ENCODE results near the gene GGN.
"Not testable (repeated sequence)": the region's sequence is repeated elsewhere in the genome, so short reads cannot be mapped to it uniquely, and the experiment has no call there.

GGN gene

DNA sequence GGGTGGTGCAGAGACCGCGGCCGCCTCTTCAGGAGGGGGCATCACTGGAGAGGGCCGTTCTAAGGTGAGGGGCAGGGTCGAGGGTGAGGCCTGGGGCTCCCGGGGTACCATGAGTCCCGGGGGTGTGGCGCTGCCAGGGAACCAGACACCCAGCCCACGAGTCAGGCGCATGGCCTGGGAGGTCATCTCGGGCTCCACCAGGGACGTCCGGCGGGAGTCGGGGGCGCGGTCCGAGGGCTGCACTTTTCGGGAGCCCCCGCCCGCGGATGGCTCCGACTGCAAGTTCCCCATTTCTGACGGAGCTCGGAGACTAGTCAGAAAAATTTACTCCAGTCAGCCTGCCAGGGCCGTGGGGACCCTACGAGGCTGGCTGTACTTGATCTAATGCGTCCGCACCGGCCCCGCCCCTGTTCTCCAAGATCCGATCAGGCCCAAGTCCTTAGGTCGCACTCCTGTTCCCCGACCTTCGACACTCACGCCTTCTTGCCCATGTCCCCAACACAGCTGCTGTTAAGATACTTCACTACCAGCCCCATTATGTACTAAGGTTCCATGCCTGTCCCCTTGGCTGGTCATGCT lies 774 bp downstream of the GGN start:
- no peak for DNase-seq

DNA sequence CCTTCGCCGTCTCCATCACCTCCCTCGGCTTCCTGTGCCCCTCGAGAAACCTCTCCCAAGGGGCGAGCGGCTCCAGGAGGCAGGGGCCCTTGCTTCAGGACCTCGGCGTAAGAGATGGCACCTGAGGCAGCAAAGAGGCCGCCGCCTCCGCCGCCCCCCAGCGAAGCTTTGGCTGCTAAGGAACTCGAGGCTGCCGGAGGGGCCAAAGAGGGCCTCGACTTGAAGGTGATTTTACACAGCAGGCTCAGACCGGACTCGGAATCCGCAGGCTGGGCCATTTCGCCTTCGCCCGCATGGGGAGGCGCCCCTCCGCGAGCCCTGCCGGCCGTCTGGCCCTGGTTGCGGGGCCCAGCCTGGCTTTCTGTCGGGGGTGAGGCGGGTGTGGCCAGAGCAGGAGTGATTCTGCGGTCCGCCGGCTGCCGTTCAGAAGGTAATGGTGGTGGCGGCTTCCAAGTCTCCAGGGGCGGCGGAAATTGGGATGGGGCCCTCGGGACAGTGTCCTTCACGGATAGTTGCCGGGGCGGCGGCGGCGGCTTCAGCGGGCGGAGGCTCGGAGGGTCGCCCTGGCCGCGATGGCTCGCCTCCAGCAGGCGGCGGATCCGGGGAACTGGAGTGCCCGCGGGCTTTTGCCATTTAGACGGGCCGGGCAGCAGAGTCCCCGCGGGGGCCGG lies 1.4 kb downstream of the GGN start:
- no peak for DNase-seq

DNA sequence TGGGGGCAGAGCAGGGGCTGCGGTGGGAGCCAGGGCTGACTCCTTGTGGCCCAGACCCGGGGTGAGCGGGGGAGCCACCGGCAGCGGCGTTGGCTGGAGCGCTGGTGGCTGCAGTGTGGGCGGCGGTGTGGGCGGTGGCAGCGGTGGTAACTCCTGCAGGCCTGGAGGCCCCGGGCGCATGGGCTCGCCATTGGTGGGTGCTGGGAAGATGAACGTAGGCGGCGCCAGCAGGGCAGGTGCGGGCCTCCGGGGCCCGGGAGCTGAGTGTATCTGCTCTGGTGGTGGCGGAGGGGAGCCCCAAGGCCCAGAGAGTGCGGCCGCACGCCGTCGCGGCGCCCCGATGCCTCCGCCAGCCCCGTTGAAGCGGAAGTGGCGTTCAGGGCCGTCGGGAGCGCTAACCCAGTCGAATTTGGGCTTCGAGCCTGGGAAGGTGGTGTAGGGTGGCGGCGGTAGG lies 2.0 kb downstream of the GGN start:
- DNase-seq = no peak

DNA sequence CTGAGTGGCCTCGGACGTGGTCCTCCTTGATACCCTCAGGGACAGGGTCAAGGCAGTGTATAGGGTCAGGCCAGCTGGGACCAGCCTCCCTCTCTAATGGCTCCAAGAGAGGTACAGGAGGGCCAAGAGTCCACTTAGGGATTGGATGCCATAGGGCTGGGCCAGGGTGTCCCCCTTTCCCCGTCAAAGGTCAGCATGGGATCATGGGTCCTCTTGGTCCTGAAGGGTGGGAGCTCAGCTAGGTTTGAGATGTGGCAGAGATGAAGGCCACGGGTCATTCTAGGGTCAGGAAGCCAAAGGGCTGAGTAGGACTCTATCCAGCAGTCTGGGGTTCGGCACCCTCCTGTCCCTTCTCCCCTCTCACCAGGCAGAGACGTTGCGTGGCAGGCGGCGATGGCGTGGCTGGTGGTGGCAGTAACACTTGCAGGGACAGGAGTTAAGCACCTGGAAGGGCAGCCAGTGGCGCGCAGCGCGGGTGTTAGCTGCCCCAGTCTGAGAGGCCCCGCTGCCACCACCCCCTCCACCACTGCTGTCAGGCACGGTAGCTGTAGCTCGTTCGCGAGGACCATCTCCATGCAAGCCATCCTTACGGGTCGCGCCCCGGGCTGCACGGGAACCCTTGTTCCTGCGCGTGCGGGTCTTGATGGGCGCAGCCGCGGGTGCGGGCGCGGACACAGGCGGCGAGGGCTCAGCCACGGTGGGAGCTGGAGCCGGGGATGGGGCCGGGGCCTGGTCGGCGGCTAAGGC lies 2.6 kb downstream of the GGN start:
- no peak for DNase-seq

DNA sequence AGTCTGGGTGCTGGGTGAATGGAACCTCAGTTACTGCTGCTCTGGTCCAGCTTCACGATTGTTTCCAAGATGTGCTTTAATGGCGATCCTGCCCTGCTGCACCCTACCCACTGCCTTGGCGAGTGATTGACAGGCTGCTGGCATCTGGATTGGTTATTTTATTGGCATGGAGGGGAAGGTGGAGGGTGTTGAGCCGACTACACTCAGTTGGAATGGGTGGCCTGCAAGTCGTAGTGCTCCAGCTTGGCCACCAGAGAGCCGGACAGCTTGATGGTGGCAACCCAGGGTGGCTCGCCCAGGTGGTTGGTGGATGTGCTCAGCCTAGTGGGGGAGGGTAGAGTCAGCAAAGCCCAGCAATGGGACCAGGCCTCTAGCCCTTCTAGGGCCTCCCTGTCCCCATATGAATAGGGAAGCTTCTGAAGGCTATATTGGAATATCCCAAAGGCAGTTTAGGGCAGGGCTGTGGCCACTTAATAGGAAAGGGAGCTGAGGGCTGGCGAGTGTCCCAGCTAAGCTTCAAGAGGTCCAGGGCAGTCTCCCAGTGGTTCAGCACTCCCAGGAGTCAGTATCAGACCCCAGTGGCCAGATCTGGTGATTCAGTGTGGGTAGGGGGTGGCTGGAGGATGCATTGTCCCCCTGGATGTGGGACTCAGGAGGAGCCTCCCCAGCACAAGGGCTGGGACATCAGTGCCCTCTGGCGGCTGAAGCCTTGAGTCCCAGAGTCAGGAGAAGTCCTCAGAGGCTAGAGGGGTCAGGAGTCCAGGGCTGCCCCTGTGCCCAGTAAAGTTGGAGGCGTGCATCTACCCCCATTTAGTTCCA lies 3.4 kb downstream of the GGN start:
- no peak for DNase-seq

DNA sequence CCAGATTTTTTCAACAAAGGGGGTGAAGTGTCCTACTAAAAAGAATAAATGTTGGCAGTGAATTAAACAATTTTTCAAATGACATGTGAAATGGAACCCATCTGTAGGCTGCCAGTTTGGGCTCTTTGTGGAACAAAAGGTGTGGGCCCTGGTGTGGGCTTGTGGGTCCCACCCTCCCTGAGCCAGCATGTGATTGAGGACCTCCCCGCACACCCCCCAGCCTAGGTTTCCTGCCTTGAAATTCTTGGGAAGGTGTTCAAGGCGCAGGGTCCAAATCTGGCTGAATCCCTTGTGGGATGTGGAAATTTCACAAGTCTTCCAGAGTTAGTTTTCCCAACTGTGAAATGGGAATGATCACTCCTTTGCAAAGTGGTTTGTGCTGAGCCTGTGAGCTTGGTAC lies 4.1 kb downstream of the GGN start:
- DNase-seq = no peak

DNA sequence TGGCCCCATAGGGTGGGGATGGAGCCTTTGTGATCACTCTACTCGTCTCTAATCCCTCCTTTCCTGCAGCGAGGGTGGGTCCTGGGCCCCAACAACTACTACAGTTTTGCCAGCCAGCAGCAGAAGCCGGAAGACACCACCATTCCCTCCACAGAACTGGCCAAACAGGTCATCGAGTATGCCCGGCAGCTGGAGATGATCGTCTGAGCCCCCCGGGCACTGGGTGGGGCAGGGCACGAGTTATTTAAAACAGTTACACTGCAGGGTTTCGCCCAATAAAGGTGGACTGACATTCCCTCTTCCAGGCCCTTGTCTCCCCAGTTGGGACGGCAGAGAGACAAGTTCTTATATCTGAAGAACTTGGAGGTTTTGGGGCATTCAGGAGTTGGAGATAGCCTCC lies 4.7 kb downstream of the GGN start:
- DNase-seq = no peak

DNA sequence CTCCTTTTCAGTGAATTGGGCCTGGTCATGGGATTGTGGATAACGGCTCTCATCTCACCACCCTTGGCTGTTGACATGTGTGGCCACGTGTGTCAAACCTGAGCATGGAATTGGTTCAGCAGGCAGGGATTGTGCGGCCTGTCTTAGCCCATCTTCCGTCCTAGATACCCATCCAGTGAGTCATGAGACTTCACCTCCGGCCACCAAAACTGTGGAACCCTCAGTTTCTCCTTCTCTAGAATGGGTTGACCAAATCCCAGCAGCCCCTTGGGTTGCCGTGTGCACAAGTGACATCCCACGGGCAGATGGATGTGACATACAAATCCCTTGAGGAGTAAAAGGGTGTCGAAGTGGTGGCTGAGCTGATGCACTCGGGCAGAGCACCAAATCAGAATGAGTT lies 6.7 kb downstream of the GGN start:
- DNase-seq = no peak

DNA sequence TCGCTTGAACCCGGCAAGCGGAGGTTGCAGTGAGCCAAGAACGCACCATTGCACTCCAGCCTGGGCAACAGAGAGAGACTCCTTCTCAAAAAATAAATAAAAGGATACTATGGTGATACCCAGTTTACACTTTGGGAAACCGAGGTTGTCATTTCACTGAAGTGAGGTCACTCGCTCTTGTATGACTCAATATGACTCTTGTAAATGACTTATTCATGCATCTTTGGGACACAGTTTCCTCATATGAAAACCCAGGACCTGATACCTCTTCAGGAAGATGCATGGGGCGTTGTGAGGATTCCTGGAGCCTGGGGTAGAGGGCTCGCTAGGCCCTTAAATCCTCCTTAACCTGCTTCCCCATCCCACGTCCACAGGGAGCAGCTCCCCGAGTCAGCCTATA lies 9.0 kb downstream of the GGN start:
- DNase-seq = no peak

DNA sequence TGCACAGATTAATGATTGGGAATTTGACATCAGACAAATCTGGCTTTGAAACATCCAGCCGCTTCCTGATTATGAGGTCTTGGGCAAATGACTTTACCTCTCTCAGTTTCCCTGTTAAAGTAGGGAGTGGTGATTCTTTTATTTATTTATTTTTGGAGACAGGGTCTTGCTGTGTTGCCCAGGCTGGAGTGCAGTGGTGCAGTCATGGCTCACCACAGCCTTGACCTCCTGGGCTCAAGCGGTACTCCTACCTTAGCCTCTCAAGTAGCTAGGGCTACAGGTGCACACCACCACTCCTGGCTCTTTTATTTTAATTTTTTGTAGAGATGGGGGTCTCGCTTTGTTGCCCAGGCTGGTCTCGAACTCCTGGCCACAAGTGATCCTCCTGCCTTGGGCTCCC lies 10.8 kb downstream of the GGN start:
- no peak for DNase-seq

DNA sequence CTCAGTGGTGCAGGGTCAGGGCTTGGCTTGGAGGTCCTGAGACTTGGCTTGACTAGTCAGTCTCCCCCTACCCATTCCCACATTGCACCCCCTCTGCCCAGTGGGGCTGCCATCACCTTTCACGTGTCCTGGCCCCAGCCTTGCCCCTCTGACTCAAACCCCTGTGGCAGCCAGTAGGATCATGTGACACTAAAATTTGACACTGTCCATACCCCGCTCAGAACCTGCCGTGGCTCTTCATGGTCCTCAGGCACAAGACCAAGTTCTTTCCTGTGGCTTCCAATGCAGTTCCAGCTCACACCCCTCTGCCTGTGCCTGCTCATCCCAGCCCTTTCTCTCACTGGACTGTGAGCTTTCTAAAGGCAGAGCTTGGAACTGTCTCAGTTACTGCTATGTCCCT lies 11.3 kb downstream of the GGN start:
- no peak for DNase-seq

DNA sequence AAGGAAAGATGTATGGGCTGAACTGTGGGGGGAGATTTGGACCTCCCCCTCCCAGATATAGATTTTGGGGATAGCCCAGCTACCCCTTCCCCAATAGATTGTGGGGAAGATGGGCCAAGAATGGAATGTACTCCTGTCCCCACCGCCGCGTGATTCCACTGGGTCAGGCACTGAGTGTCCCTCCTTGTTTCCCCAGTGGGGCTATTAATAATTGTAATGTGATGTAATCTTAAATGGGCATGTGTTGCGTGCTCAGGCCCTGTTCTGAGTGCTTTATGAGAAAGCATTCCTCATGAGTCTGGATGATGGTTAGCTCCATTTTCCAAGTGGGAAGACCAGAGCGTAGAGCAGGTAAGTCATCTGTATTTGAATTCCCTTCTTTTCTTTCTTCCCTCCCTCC lies 12.1 kb downstream of the GGN start:
- DNase-seq = no peak

DNA sequence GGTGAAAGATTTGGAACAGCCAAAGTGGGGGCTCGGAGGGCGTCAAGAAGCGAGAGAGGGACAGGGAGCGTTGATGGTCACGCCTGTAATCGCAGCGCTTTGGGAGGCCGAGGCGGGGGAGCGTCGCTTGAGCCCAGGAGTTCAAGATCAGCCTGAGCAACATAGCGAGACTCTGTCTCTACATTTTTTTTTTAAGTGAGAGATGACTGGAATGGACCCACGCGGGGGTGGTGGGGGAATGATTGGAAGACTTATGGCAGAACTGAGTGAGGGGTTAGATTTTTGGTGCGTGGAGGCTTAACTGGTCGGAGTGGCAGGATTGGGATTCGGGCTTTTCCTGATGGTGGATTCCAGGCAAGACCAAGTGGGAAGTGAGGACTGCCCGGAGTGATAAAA lies 12.7 kb downstream of the GGN start:
- DNase-seq = no peak

DNA sequence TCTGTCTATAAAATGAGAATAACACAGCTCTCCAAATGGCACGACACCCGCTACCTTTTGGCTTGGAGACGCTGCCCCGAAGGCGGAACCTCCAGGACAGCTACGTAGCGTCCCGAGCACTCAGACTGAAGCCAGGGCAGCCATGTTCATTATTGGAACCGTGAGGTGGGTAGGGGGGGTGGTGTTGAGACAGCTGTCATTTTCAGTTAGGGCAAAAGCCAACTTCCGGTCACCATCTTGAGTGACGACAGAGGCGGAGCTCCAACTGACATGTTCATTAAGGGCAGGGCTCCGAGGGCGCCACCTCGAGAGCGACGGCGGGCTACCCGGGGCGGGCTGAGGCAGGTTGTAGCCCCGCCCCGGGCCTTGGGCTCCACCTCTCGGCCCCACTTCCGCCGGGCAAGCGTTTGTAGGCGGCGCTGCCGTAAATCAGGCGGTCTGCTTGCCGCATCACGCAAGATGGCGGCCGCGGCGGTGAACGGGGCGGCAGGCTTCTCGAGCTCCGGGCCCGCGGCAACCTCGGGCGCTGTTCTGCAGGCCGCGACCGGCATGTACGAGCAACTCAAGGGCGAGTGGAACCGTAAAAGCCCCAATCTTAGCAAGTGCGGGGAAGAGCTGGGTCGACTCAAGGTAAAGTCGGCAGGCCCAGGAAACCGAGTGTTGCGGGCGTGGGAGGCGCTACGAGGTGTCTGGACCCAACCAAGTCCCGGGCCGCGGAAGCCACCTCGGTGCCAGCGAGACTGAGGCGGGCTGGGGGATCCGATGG lies 13.3 kb downstream of the GGN start, which contains the start of gene PSMD8:
TSS of gene PSMD8 (plus strand) at position 240 of the 766 bp plus-strand sequence. CDS start at position 271, 31 bp downstream.
- DNase-seq = peak; percentile 95 to 100 (median 98)

DNA sequence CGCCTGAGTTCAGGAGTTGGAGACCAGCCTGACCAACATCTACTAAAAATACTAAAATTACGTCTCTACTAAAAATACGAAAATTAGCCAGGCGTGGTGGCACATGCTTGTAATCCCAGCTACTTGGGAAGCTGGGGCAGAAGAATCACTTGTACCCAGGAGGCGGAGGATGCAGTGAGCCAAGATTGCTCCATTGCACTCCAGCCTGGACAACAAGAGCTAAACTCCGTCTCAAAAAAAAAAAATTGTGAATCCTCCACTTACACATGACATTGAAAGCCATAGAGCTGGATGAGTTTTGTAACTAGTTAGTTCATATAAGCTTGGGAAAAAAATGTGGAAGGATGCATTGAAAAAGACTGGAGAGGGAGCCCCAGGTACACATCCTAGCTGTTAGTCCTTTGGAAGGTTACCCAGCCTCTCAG lies 13.9 kb downstream of the GGN start:
- no peak for DNase-seq

DNA sequence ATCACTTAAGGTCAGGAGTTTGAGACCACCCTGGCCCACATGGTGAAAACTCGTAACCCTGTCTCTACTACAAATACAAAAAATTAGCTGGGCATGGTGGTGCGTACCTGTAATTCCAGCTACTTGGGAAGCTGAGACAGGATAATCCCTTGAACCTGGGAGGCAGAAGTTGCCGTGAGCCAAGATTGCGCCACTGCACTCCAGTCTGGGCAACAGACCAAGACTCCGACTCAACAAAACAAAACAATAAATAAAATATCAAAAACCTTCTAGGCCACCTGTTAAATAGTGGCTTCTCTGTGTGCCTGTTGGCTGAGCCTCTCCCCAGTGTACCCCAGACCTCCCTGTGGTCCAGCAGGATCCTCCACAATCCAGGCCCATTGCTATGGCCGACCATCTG lies 16.8 kb downstream of the GGN start:
- no peak for DNase-seq

DNA sequence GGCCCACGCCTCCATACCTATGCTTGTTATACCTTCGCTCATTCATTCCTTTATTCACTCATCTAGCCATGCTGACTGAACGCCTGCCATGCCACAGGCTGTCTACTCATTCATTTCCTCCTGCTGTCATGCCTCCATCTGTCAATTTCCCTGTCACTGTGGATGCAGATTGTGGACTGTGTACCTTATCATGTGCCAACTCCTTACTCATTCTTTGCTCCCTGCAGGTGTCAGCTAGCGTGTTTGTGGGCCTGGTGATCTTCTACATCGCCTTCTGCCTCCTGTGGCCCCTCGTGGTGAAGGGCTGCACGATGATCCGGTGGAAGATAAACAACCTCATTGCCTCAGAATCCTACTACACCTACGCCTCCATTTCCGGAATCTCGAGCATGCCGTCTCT lies 17.5 kb downstream of the GGN start:
- no peak for DNase-seq

DNA sequence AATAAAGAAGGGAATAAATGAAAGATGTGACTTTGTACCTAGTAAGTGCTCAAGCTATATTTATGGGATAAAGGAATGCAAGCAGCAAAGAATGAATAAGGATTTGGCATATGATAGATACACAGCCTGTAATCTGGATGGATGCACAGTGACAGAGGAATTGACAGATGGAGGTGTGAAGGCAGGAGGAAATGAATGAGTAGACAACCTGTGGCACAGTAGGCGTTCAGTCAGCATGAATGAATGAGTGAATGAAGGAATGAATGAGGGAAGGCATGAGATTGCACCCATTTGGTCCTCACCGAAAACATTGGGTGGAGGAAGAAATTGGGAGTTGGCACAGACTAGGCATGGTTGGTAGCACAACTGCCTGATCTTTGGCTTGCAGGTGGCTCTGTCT lies 18.2 kb downstream of the GGN start:
- no peak for DNase-seq

DNA sequence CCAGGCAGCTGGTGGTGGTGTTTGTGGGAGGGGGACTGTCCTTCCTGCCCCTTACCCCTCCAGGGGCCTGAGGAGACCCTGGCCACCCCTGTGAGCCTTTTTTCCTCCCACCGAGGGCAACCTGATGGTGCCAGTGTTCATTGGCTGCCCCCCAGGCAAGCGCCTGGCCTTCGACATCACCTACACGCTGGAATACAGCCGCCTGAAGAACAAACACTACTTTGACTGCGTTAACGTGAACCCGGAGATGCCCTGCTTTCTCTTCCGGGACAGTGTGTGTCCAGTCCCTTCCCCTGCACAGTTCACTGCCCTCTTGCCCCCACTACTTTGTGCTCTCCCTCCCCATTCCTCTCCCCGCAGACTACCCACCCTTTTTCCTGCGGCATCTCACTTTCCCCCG lies 20.8 kb downstream of the GGN start:
- DNase-seq = no peak

DNA sequence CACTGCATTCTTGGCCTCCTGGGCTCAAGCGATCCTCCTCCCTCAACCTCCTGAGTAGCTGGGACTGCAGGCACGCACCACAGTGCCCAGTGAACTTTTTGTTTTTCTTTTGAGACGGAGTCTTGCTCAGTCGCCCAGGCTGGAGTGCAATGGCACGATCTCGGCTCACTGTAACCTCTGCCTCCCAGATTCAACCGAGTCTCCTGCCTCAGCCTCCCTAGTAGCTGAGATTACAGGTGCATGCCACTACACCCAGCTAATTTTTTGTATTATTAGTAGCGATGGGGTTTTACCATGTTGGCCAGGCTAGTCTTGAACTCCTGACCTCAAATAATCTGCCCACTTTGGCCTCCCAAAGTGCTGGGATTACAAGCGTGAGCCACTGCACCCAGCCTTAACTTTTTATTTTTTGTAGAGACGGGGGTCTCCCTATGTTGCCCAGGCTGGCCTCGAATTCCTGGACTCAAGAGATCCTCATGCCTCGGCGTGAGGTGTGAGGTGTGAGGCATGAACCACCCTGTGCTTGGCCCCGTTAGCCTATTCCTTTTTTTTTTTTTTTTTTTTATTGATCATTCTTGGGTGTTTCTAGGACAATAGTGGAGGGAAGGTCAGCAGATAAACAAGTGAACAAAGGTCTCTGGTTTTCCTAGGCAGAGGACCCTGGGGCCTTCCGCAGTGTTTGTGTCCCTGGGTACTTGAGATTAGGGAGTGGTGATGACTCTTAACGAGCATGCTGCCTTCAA lies 24.7 kb downstream of the GGN start:
- DNase-seq = not testable (repeated sequence)

DNA sequence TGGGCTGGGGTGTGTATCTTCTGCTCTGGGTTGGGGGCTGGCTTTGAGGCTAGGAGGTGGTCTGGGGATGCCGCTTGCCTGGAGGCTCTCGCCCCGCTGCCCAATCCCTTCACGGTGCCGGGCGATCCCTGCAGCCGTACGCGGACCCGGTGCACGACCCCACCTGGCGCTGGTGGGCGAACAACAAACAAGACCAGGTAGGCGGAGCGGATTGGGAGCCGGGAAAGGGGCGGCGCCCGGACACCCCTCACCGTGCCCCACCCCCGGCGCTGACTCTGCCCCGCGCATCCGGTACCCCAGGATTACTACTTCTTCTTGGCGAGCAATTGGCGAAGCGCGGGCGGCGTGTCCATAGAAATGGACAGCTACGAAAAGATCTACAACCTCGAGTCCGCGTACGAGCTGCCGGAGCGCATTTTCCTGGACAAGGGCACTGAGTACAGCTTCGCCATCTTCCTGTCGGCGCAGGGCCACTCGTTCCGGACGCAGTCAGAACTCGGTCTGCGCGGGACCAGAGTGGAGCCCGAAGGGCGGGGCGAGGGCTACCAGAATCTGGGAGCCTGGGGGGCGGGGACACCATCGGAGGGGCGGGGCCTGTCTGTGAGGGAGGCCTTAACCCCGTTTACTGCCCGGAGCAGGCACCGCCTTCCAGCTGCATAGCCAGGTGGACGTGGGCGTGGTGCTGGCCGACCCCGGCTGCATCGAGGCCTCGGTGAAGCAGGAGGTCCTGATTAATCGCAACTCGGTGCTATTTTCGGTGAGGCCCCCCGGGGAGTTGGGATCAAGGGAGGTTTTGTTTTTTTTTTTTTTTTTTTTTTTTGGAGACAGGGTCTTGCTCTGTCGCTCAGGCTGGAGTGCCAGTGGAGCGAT lies 25.5 kb downstream of the GGN start:
- DNase-seq = peak; percentile 28 to 84 (median 63)
